Fibroblast of peridontal ligament (primary cell): ENCODE results near the gene AMELX.
A peak's percentile ranks its signal among the peaks of the same experiment; 100 is the strongest.

Experiments used
- DNase-seq: peaks from one replicate; pipeline ENCODE4 v3.0.0-alpha.2; 2010; ENCODE audit errors: extremely low read depth

The AMELX gene

DNA sequence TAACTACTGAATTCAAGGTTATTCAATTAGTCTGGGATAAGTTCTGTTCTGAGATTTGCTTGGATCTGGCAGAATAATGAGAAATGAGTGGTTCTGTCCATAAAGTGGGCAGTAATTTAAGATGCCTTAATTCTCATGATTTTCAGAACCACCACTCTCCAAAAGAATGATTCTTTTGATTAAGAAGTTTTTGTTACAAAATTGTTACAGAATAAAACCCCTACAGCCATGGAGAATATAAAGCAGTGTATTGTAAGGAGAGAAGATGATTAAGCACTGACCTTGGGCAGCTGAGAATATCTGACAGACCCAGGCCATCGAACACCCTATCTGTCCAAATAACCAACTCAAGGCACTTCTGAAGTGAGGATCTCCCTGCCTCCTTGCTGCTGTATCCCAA lies 12.4 kb downstream of the AMELX start:
- no peak for DNase-seq

DNA sequence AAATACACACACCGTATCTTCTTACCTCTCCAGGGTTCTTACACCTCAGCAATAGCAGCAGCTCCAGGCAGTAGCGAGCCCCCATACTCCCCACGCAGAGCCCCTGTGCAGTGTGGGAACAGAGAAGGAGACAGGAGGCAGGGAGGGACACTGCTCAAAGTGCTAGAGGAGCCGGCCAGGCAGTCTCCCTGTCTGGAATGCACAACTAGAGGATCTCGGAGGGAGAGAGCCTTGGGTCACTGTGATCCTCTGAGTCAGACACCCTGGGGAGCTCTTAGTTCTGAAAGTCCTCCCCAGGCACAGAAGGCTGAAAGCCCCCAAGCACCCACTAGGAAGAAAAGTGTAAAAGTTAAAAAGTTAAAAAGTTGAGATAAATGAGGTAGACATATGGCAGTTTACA lies 16.0 kb downstream of the AMELX start:
- no peak for DNase-seq

DNA sequence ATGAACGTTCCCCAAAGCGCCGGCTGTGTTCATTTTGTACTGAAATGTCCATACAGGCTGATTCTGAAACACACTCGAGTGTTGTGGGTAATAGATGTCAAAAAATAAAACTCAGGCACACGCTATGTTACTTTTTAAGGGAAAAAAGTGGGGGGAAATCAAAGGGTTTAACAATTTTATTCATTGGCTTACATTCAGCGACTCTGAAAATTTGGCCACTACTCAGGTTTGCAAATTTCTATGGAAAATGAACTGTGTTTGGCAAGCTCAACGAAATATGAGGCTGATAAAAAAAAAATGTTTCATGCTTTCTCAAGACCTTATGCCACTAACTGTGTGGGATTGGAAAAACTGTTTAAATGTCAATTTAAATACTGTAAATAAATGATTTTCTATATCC lies 18.5 kb downstream of the AMELX start:
- DNase-seq: peak; percentile 16

DNA sequence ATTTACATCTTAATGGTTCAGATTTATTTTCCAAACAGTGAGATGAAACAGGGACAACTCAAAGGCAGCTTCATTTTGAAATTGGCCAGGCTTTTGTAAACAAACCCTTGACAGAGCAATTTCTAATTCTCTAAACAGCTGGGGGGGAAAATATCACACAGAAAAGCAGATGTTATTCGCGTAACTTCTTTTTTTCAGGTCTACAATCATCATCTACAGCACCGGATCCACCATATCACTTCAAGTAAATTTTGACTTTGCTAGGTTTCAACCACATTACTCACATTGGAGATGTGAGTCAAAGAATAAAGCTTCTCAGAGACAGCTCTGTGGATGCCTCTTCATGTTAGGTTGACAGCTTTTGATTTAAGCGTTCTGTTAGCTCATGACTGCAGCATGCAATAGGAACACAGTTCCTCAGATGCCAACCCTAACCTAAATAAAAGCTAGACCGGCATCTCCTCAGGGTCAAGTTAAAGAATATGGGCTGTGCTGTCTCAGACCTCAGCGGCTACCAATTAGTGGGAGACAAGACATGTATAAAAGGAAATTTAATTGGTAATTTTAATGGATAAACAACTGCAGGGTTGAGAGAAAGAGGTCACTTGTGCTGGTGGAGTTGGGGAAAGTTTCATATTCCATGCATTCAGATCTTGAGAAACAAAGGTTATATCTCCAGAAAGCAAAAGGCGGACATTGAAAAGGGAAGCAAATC lies 26.8 kb downstream of the AMELX start:
- peak; percentile 3 for DNase-seq

DNA sequence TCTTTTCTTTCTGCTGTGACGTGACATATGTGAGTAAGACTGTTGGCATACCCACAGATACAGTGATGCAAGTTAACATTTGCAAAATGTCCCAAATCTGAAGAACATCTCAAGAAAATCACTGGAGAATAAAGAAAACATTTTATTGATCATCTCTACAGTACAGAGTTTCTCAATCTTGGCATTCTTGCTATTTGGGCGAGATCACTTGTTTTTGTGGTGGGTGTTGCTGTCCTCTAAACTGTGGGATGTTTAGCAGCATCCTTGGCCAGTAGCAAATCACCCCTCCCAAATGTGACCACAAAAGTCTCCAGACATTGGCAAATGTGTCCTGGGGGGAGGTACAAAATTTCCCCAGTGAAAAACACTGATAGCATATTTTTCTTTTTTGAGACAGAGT lies 28.8 kb downstream of the AMELX start:
- DNase-seq: no peak

DNA sequence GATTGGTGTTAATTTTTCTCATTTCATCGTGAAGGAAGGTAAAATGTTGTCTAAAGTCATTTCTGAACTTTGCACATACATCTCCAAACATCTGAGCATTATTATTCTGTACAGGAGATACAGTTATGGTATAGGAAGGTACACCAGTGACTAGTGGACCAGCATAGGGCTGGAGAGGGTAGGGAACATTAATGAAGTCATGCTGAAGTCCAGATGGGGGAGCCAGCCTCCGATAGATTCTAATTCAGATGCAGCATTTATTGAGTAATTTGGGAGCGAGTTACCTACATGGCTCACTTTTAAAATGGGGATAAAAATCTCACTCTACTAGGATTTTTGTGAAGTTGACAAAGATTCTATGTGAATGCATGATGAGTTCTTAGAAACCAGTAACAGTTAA lies 34.9 kb downstream of the AMELX start:
- DNase-seq: no peak

DNA sequence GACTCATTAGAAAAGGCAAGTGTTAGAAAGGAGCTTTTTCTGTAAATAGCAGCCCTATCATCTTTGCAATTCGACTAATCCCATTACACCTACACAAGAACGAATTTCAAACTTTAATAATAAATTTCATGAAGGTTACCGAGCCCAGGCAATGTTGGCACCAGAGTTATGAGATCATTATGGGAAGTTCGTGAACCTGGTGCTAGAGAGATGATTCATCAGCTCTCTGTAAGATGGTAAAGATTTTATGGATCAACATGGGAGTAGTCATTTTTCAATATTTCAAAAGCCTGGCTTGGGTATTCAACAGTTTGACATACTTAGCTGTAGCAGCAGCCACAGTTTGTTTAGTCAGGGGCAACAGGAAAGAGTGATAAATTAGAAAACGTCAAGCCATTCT lies 35.8 kb downstream of the AMELX start:
- DNase-seq: no peak

DNA sequence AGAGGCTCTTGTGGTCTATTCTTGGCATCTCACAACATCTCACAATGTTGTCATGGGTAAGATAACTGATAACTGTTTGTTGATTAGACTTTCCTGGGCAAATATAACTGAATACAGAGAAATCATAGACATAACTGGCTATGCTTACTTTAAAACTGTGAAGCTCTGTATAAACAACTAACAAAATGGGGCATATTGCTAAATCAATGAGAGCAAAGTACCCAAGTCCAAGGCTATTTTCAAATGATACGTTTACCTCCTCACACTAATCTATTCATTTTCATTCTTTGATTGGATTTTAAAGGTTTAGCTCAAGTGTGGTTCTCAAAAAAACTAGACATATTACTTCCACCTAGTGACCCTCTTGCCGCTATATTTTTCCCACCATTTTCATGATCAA lies 38.6 kb downstream of the AMELX start:
- no peak for DNase-seq

DNA sequence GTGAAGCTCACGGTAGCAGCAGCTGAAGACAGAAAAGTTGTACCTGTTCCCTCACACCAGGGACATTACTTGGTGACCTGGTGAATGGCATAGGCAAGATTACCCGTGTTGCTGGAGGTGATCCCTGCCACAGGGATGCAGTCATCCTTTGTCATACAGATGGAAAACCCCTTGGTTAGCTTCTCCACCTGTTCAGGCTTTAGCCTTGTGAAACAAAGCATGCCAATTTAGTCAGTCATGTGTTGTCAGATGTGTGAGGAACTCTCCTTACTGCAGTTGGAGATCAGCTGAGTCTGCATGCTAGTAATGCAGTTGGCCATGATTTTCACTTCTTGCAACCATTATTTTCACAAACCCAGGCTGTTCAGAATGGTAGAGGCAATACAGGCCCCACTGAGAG lies 41.0 kb downstream of the AMELX start:
- DNase-seq: no peak

DNA sequence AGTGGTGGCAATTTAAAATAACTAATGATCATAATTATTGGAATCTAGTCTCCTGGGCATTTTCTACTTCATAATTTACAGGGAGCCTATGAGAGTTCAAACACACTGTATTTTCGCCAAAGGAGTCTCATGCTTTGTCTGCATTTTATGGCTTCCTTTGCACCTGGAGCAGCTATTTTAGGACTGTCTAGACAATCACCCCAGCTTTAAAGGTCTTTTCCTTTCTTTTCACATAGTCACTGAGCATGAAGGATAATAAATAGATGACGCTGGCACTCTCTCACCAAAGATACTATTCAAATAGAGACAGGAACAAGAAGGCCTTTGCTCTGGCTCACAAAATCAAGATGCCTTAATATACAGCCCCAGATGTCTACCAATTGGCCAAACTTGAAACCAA lies 43.0 kb downstream of the AMELX start:
- no peak for DNase-seq

DNA sequence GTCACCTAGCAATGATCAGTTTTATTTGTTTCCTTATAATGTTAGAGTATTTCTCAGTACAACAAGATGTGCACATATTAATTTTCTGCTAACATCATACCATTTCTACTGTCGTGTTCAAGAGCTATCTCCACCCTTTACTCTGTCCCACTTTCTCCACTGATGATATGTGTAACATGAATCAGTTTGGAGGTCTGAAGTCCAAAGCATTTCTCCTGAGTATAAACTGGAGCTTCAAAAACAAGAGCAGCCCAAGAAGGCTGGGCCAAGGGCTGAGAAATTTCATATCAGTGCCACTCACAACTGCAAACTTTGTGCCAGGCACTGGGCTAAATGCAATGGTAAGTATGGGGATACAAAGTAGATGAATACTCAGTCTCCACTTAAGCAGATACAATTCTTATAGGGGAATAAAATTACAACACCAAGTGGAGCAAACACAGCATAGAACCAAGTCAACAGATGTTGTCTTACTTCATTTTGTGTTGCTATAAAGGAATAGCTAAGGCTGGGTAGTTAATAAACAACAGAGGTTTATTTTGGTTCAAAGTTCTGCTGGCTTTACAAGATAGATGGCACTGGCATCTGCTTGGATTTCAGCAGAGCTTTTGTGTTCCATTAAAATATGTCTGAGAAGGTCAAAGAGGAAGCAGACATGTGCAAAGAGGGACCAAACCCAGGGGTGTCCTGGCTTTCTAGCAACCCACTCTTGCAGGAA lies 44.2 kb downstream of the AMELX start:
- DNase-seq: no peak

DNA sequence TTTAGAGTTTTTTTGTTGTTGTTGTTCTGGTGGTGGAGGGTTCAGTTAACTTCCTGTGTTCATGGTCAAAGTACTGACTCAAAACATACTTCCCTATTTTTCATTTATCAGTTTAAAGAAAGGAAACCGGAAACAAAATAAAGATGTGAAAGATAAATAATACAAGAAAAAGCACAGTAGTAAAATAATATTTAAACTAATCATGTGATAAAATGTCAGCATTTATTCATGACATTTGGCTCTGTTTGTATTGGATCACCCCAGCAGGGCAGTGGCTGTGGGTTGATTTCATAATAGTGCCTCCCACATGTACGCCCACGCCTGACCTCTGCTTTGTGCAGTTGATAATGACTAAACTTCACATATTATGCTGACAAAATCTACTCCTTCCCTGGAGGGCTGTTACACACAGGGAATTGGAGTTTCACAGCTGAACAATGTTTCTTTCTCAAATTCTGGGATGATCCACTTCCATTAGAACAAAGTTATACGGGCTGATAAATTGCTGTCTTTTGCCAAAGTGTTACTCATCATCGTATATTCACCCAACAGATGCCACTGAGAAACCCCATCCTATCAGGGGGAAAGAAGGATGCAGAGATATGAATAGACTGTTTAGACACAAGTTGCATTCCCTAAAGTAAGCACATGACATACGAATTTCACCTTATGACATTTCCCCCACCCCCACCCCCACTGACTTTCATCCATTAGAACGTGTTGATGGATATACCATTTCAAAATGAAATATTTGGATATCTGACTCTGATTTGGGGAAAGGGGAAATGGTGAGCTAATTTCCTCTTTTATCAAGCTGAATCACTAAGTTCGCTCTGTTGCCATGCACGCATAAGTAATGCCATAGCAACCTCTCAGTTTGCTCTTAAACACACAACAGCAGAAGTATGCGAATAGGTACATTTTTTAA lies 48.3 kb downstream of the AMELX start:
- peak; percentile 79 for DNase-seq

DNA sequence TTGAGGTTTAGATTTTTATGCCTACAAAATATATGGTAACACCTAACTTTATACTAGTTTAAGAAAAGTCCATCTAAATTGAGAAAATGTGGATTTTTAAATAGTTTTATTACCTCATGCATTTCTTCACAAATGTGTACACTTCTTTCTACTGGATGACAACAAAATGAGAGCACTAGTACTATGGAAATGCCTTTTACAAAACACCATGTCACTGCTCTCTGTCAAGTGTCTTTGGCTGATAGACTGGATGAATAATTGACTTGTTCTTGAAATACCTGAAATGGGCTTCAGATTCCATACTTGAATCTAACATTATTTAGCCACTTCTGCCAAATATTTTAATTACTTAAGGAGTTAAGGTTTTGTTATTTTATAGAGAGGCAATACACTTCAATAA lies 49.5 kb downstream of the AMELX start:
- DNase-seq: no peak

DNA sequence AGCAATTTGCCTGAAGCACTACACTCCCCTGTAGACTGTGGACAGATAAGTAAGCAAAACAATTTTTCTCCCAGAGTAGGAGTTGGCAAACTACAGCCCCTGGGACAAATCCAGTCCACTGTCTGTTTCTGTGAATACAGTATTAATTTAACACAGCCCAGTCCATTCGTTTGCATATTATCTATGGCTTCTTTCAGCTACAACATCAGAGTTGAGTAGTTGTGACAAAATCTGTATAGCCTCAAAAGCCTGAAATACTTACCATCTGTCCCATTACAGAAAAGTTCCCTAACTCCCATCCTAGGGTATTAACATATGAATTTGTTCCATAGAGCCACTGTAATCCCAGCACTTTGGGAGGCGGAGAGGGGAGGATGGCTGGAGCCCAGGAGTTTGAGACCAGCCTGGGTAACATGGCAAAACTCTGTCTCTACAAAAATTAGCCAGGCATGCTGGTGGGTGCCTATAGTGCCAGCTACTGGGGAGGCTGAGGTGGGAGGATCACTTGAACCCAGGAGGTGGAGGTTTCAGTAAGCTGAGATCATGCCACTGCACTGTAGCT lies 53.0 kb downstream of the AMELX start:
- no peak for DNase-seq

DNA sequence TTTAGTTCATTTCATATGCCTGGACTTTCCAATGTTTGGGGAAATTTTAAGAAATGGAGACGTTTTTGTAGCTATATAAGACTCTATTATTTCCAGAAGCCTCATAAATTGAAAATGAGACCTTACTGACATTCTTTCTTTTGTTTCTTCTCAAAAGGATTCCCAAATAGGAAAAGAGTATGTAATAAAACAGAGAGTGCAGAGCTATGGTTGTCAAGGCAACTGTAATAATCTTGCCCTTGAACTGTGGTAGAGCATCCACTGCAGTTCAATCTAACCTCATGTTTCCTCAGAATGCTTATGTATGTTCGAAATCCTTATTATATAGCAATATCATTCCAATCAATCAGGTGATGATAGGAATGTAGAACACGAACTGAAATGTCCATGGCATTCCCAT lies 54.1 kb downstream of the AMELX start:
- DNase-seq: no peak

DNA sequence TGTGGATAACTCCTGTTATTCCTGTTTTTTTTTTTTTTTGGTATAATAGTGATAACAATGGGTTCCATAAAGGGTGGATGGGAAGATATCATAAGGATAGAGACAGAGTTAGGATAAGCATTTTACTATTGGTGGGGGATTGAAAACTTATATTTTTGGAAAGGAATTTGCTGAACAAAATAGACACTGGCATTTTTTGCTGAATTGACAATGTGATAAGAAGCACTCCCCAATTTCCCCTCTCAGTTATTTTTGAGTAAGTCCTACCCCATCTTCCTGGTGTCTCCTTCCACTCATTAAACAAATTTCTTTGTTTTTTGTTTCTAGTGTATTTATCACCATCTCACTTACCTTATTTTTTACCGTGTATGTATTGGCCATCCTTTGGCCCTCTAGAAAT lies 55.8 kb downstream of the AMELX start:
- DNase-seq: no peak

DNA sequence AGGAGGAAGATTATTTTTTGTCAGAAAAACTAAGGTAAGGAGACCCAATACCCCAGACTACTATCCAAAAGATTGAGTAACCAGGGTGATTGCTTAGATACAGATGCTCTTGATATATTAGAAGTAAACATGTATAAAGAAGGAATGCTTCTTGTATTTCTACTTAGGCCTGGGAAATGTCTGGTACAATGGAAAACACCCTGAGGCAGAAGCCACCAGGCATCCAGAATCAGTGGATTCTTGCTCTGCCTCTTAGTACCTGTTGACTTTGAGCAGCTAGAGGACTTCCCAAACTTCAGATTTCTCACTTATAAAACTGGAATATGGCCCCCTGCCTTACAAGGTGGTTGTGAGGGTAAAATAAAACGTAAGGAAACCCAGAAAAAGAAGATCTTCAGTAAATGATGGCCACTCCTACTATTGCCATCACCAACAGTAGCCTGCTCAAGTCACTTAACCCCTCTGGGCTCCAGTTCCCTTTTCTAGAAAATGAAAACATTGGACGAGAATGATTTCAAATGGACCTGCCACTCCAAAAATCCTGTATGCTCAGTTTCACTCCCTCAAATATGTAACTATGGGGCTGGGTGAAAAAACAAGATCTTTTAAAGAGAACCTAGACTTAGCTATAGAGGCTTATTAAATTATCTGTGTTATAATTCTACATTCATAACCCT lies 56.6 kb downstream of the AMELX start:
- no peak for DNase-seq
